CD14-positive monocyte (primary cell): ENCODE measurements around the gene EEPD1. TPM values are rescaled to one million over a fixed set of nuclear protein-coding genes. Genes with fewer than 3 reads are reported as not detected.

Source experiments
- DNase-seq, 3 donors: peaks; one replicate each; pipeline ENCODE4 v3.0.0-alpha.2; 2011 to 2022
- H2AFZ ChIP-seq: 2 replicates; pipeline ENCODE4 v1.6.0; 2012; ENCODE audit warnings: mild to moderate bottlenecking, low read depth, low read length, inconsistent platforms; ENCODE audit not compliant: insufficient read depth, poor library complexity, severe bottlenecking
- H3K27ac ChIP-seq, 2 donors: 1 replicate in 1 of 2; 2 replicates in 1 of 2; pipeline ENCODE4 v1.5.1; 2012 to 2013; ENCODE audit warnings: low read length in 2 of 2, control low read depth in 1 of 2, inconsistent platforms in 1 of 2, low read depth in 1 of 2, mild to moderate bottlenecking in 1 of 2
- H3K27me3 ChIP-seq, 2 donors: one replicate each; pipeline versions ENCODE4 v1.6.0 to v1.6.1; 2011 to 2013; ENCODE audit warnings: low read length in 2 of 2; ENCODE audit not compliant: control insufficient read depth in 2 of 2, insufficient read depth in 2 of 2
- H3K36me3 ChIP-seq, 2 donors: replicated peaks in 1 of 2; 1 replicate in 1 of 2; 2 replicates in 1 of 2; pipeline versions ENCODE4 v1.5.1 to v1.6.1; 2012 to 2013; ENCODE audit warnings: low read length in 2 of 2, control low read depth in 1 of 2, inconsistent platforms in 1 of 2, mild to moderate bottlenecking in 1 of 2; ENCODE audit not compliant: insufficient read depth in 2 of 2, control insufficient read depth in 1 of 2
- H3K4me1 ChIP-seq, 2 donors: 1 replicate in 1 of 2; 2 replicates in 1 of 2; pipeline versions ENCODE4 v1.5.1 to v1.6.1; 2012 to 2013; ENCODE audit warnings: low read length in 2 of 2, control low read depth in 1 of 2, inconsistent platforms in 1 of 2, mild to moderate bottlenecking in 1 of 2, moderate library complexity in 1 of 2; ENCODE audit not compliant: insufficient read depth in 2 of 2, control insufficient read depth in 1 of 2
- H3K4me2 ChIP-seq: replicated peaks from 2 replicates; pipeline ENCODE3; 2012; ENCODE audit warnings: low read length, moderate library complexity, mild to moderate bottlenecking; ENCODE audit not compliant: poor library complexity, severe bottlenecking; ENCODE audit errors: extremely low read depth
- H3K4me3 ChIP-seq, 3 experiments: fragments of 200-600 bp in 1 of 3; sonication (generic) in 1 of 3; replicated peaks in 1 of 3; 1 replicate in 2 of 3; 2 replicates in 1 of 3; pipeline ENCODE4 v1.5.1; 2011 to 2013; ENCODE audit warnings: low read length in 3 of 3, mild to moderate bottlenecking in 3 of 3, control low read depth in 2 of 3, low read depth in 2 of 3, inconsistent platforms in 1 of 3, moderate library complexity in 1 of 3
- H3K79me2 ChIP-seq: 2 replicates; pipeline ENCODE4 v1.6.0; 2012; ENCODE audit warnings: mild to moderate bottlenecking, control low read depth, inconsistent platforms, low read length, moderate library complexity; ENCODE audit not compliant: insufficient read depth
- H3K9ac ChIP-seq: 2 replicates; pipeline ENCODE4 v1.6.0; 2017; ENCODE audit warnings: low read length, mild to moderate bottlenecking; ENCODE audit not compliant: insufficient read depth, poor library complexity, severe bottlenecking
- H3K9me3 ChIP-seq, 2 donors: replicated peaks in 1 of 2; 1 replicate in 1 of 2; 2 replicates in 1 of 2; pipeline versions ENCODE4 v1.5.1 to v1.6.1; 2012 to 2013; ENCODE audit warnings: low read length in 2 of 2, control low read depth in 1 of 2; ENCODE audit not compliant: control insufficient read depth in 1 of 2, insufficient read depth in 1 of 2
- H4K20me1 ChIP-seq: 2 replicates; pipeline ENCODE4 v1.6.0; 2012; ENCODE audit warnings: mild to moderate bottlenecking, low read length, control low read depth, moderate library complexity; ENCODE audit not compliant: insufficient read depth
- H3K27ac Mint-ChIP-seq, 7 donors: one replicate each; pipeline ENCODE4 v1.8.0; 2020; ENCODE audit warnings: mild to moderate bottlenecking in 7 of 7, mixed read lengths in 7 of 7, moderate library complexity in 6 of 7, inconsistent platforms in 2 of 7
- H3K27me3 Mint-ChIP-seq, 3 donors: one replicate each; pipeline ENCODE4 v1.8.0; 2021 to 2022; ENCODE audit warnings: low read depth in 3 of 3, mild to moderate bottlenecking in 3 of 3, mixed read lengths in 3 of 3, moderate library complexity in 3 of 3, inconsistent platforms in 1 of 3
- H3K36me3 Mint-ChIP-seq, 2 donors: one replicate each; pipeline ENCODE4 v1.8.0; 2020; ENCODE audit warnings: mixed read lengths in 2 of 2, inconsistent platforms in 1 of 2, mild to moderate bottlenecking in 1 of 2
- H3K4me1 Mint-ChIP-seq: one replicate; pipeline ENCODE4 v1.8.0; 2020; ENCODE audit warnings: mild to moderate bottlenecking, mixed read lengths
- H3K4me3 Mint-ChIP-seq, 2 donors: one replicate each; pipeline ENCODE4 v1.8.0; 2020; ENCODE audit warnings: mild to moderate bottlenecking in 2 of 2, mixed read lengths in 2 of 2, moderate library complexity in 1 of 2
- H3K9me3 Mint-ChIP-seq, 7 donors: one replicate each; pipeline ENCODE4 v1.8.0; 2020 to 2022; ENCODE audit warnings: mixed read lengths in 7 of 7, mild to moderate bottlenecking in 6 of 7, moderate library complexity in 6 of 7, inconsistent platforms in 2 of 7
- CTCF ChIP-seq: fragments of 200-600 bp; IDR thresholded peaks from one replicate; pipeline ENCODE4 v1.8.0; 2022; ENCODE audit warnings: antibody characterized with exemption, mild to moderate bottlenecking
- WGBS: methylation state at CpG from one replicate; pipeline ENCODE4 v1.1.5; 2013; ENCODE audit warnings: missing lambda C conversion rate; ENCODE audit not compliant: insufficient coverage; 5-methylcytosine and 5-hydroxymethylcytosine counted together
- intact Hi-C, 2 donors: fragments of 100-400 bp; cut with micrococcal nuclease; formaldehyde crosslinking; loops; one replicate each; pipeline versions ENCODE4 v1.15.0 to v1.15.1; 2023
- polyA plus RNA-seq, 3 donors: library from polyadenylated mRNA; depleted of rRNA in 1 of 3; unstranded in 2 of 3; stranded (reverse) in 1 of 3; fragments of 300-500 nt in 2 of 3; fragments of >200 nt in 1 of 3; fragmentation: Illumina TruSeq in 2 of 3; gene quantifications; 1 replicate in 2 of 3; 2 replicates in 1 of 3; pipeline ENCODE4 v1.2.3, GENCODE V29; 2012 to 2021

The EEPD1 gene
- polyA plus RNA-seq, 3 donors, result 8.6 to 14.4 (median 12.6) TPM

GRCh38 chr7:36132012-36132411 is 21.0 kb upstream of the EEPD1 start:
- peaks cover 0 to 4% of the 10 kb centered on the region in 2 donors for H3K4me1 ChIP-seq
- no peak overlapping the region for H3K9ac ChIP-seq
- no peaks in the 10 kb centered on the region for H4K20me1 ChIP-seq
- H3K36me3 Mint-ChIP-seq, result no peaks in the 10 kb centered on the region
- no peak for TF ChIP-seq CTCF
- no peaks in the 10 kb centered on the region for H3K79me2 ChIP-seq
- intact Hi-C loops, result no loop called here
- H3K9me3 ChIP-seq, result no peaks in the 10 kb centered on the region
- WGBS, result 100% methylated on average over 3 of the region's 8 CpGs
- no peak overlapping the region for H3K27ac ChIP-seq
- no peak overlapping the region for H3K27ac Mint-ChIP-seq
- peaks cover 0 to 1% (median 0%) of the 10 kb centered on the region in 7 donors for H3K9me3 Mint-ChIP-seq
- no peak overlapping the region for H3K4me3 Mint-ChIP-seq
- no peak overlapping the region for H3K4me2 ChIP-seq
- no peak for DNase-seq
- peaks cover 5% of the 10 kb centered on the region for H3K4me1 Mint-ChIP-seq
- H2AFZ ChIP-seq, result no peak overlapping the region
- no peaks in the 10 kb centered on the region for H3K27me3 ChIP-seq
- no peaks in the 10 kb centered on the region for H3K36me3 ChIP-seq
- no peak overlapping the region for H3K4me3 ChIP-seq
- peaks cover 0 to 2% (median 0%) of the 10 kb centered on the region in 3 donors for H3K27me3 Mint-ChIP-seq

GRCh38 chr7:36135700-36136099 is 17.4 kb upstream of the EEPD1 start:
- no peaks in the 10 kb centered on the region for H3K9me3 ChIP-seq
- H3K27ac ChIP-seq, result no peak overlapping the region
- no peak overlapping the region for H3K4me2 ChIP-seq
- Mint-ChIP-seq H3K27ac (no peak overlapping the region), H3K4me3 (no peak overlapping the region), H3K9me3 (peaks cover 0 to 6% (median 2%) of the 10 kb centered on the region in 7 donors), H3K27me3 (peaks cover 0 to 2% (median 0%) of the 10 kb centered on the region in 3 donors), H3K4me1 (no peaks in the 10 kb centered on the region), H3K36me3 (no peaks in the 10 kb centered on the region)
- intact Hi-C loops, result no loop called here
- no peak for TF ChIP-seq CTCF
- no peak overlapping the region for H2AFZ ChIP-seq
- H3K36me3 ChIP-seq, result no peaks in the 10 kb centered on the region
- WGBS, result no CpG with 5 or more reads among the region's 4 CpGs
- H3K4me3 ChIP-seq, result no peak overlapping the region
- DNase-seq, result no peak
- no peaks in the 10 kb centered on the region for H3K27me3 ChIP-seq
- no peaks in the 10 kb centered on the region for H3K79me2 ChIP-seq
- H4K20me1 ChIP-seq, result no peaks in the 10 kb centered on the region
- no peak overlapping the region for H3K9ac ChIP-seq
- no peaks in the 10 kb centered on the region for H3K4me1 ChIP-seq
